SU-DHL-6 (cell line): Measurements from ENCODE around the gene SAP30L.

Experiments used
- H2AFZ ChIP-seq: fragments of 200-600 bp; sonication (generic); 2 replicates; pipeline ENCODE4 v1.6.1; 2014; ENCODE audit warnings: low read depth, mild to moderate bottlenecking, moderate library complexity, mixed read lengths, antibody characterized with exemption, low read length; ENCODE audit not compliant: severe bottlenecking
- H3F3A ChIP-seq: fragments of 200-600 bp; shearing (Covaris generic); 2 replicates; pipeline ENCODE4 v1.6.0; 2016; ENCODE audit warnings: antibody characterized with exemption, mild to moderate bottlenecking; ENCODE audit not compliant: insufficient read depth
- H3K27ac ChIP-seq: fragments of 200-600 bp; sonication (generic); 2 replicates; pipeline ENCODE4 v1.5.1; 2016; ENCODE audit warnings: low read depth, mild to moderate bottlenecking, low read length, moderate library complexity, mixed read lengths
- H3K27me3 ChIP-seq: fragments of 200-600 bp; sonication (generic), shearing (Covaris generic); 2 replicates; pipeline ENCODE4 v1.6.0; 2014; ENCODE audit warnings: mild to moderate bottlenecking, low read length
- H3K36me3 ChIP-seq: fragments of 200-600 bp; sonication (generic); 2 replicates; pipeline ENCODE4 v1.6.1; 2014; ENCODE audit warnings: mild to moderate bottlenecking, low read length, mixed read lengths
- H3K4me2 ChIP-seq: fragments of 300-600, 200-600 bp; shearing (Covaris generic), sonication (generic); 2 replicates; pipeline ENCODE4 v1.6.0; 2014; ENCODE audit warnings: low read length, low read depth, mild to moderate bottlenecking; ENCODE audit not compliant: poor library complexity, severe bottlenecking
- H3K4me3 ChIP-seq: fragments of 200-600 bp; sonication (generic); 2 replicates; pipeline ENCODE4 v1.5.1; 2014; ENCODE audit warnings: antibody characterized with exemption, low read length, mild to moderate bottlenecking, mixed read lengths; ENCODE audit not compliant: insufficient read depth, poor library complexity, severe bottlenecking
- H3K79me2 ChIP-seq: fragments of 200-600 bp; sonication (generic); 2 replicates; pipeline ENCODE4 v1.6.1; 2014; ENCODE audit warnings: mild to moderate bottlenecking, low read length, moderate library complexity; ENCODE audit not compliant: insufficient read depth
- H3K9ac ChIP-seq: fragments of 200-600 bp; sonication (generic); 2 replicates; pipeline ENCODE4 v1.7.0; 2014; ENCODE audit warnings: mild to moderate bottlenecking, low read length
- H3K9me2 ChIP-seq: fragments of 200-600 bp; sonication (generic); replicated peaks from 2 replicates; pipeline ENCODE4 v1.6.1; 2014; ENCODE audit warnings: low read length; ENCODE audit not compliant: insufficient read depth
- H3K9me3 ChIP-seq: fragments of 200-600 bp; sonication (generic); 2 replicates; pipeline ENCODE4 v1.6.1; 2014; ENCODE audit warnings: low read length, mixed read lengths; ENCODE audit not compliant: insufficient read depth
- H4K20me1 ChIP-seq: fragments of 200-600 bp; sonication (generic); 2 replicates; pipeline ENCODE4 v1.6.1; 2014; ENCODE audit warnings: low read depth, mild to moderate bottlenecking, antibody characterized with exemption, low read length, moderate library complexity, mixed read lengths
- CTCF ChIP-seq: fragments of 200-600 bp; sonication (generic); IDR thresholded peaks from one replicate; pipeline ENCODE4 v1.5.1; 2017; ENCODE audit warnings: antibody characterized with exemption, mild to moderate bottlenecking, low read length, moderate library complexity; ENCODE audit not compliant: insufficient read depth, poor library complexity, severe bottlenecking
- EZH2phosphoT487 ChIP-seq: fragments of 200-600 bp; sonication (generic), shearing (Covaris generic); conservative IDR thresholded peaks from 2 replicates; pipeline ENCODE4 v1.6.1; 2018; ENCODE audit warnings: mild to moderate bottlenecking, antibody characterized with exemption, low read length, moderate library complexity, mixed read lengths

Gene SAP30L

GRCh38 chr5:154451957-154452356 is 6.2 kb downstream of the SAP30L start:
- Histone ChIP-seq H3K79me2 (peaks cover 2% of the 10 kb centered on the region; the same call in 1 of the 2 replicates), H3K36me3 (no peaks in the 10 kb centered on the region)

GRCh38 chr5:154455585-154455984 is 9.8 kb downstream of the SAP30L start:
- H4K20me1 ChIP-seq: no peaks in the 10 kb centered on the region
- H3F3A ChIP-seq: no peaks in the 10 kb centered on the region
- H3K27ac ChIP-seq: no peak overlapping the region
- H3K9me2 ChIP-seq: no peaks in the 10 kb centered on the region
- H3K4me3 ChIP-seq: no peak overlapping the region
- no peaks in the 10 kb centered on the region for H3K27me3 ChIP-seq
- no peaks in the 10 kb centered on the region for H3K9me3 ChIP-seq
- no peak overlapping the region for H2AFZ ChIP-seq
- H3K9ac ChIP-seq: no peak overlapping the region
- H3K36me3 ChIP-seq: no peaks in the 10 kb centered on the region
- no peak overlapping the region for H3K4me2 ChIP-seq
- TF ChIP-seq CTCF (no peak), EZH2phosphoT487 (no peak)
- H3K79me2 ChIP-seq: no peaks in the 10 kb centered on the region

More at GRCh38 chr5:154451957-154452356, 6.2 kb downstream of the SAP30L start:
- H3F3A ChIP-seq: 0 out of 2 replicates have a peak, but pooled peaks cover 3% of the 10 kb centered on the region
- peaks cover 6% of the 10 kb centered on the region; the same call in 1 of the 2 replicates for H4K20me1 ChIP-seq
- H2AFZ ChIP-seq: no peak overlapping the region
- H3K27me3 ChIP-seq: no peaks in the 10 kb centered on the region
- no peak overlapping the region for H3K27ac ChIP-seq
- H3K4me3 ChIP-seq: no peak overlapping the region
- H3K9me3 ChIP-seq: no peaks in the 10 kb centered on the region
- TF ChIP-seq CTCF: no peak
- no peak for TF ChIP-seq EZH2phosphoT487
- no peak overlapping the region for H3K4me2 ChIP-seq
- H3K9me2 ChIP-seq: no peaks in the 10 kb centered on the region
- no peak overlapping the region for H3K9ac ChIP-seq

- Histone ChIP-seq H3K4me3 (no peak overlapping the region), H3F3A (no peaks in the 10 kb centered on the region), H3K9me3 (no peaks in the 10 kb centered on the region), H3K9me2 (no peaks in the 10 kb centered on the region), H3K27ac (no peak overlapping the region), H3K4me2 (no peak overlapping the region), H3K27me3 (no peaks in the 10 kb centered on the region), H2AFZ (no peak overlapping the region), H3K79me2 (no peaks in the 10 kb centered on the region), H3K9ac (no peak overlapping the region), H3K36me3 (no peaks in the 10 kb centered on the region), H4K20me1 (no peaks in the 10 kb centered on the region)
- no peak for TF ChIP-seq CTCF
- TF ChIP-seq EZH2phosphoT487: no peak
These were observed 10.7 kb downstream of the SAP30L start for GRCh38 chr5:154456540-154456939.

GRCh38 chr5:154459015-154459414 is 13.2 kb downstream of the SAP30L start:
- Histone ChIP-seq H3K9me3 (no peaks in the 10 kb centered on the region), H2AFZ (no peak overlapping the region), H3K9me2 (no peaks in the 10 kb centered on the region), H3K27me3 (no peaks in the 10 kb centered on the region), H3F3A (no peaks in the 10 kb centered on the region), H3K9ac (no peak overlapping the region), H3K4me3 (no peak overlapping the region), H3K4me2 (no peak overlapping the region), H3K27ac (no peak overlapping the region), H3K36me3 (no peaks in the 10 kb centered on the region), H3K79me2 (no peaks in the 10 kb centered on the region), H4K20me1 (no peaks in the 10 kb centered on the region)
- TF ChIP-seq EZH2phosphoT487: no peak
- no peak for TF ChIP-seq CTCF
